SK-N-DZ (cell line): Measurements from ENCODE around the gene ZBTB37.
A peak's percentile ranks its signal among the peaks of the same experiment; 100 is the strongest.
"Not testable (repeated sequence)": the region's sequence is repeated elsewhere in the genome, so short reads cannot be mapped to it uniquely, and the experiment has no call there.

Experiments used
- DNase-seq: peaks from one replicate; pipeline ENCODE4 v3.0.0-alpha.2; 2015; ENCODE audit warnings: low spot score

ZBTB37 gene

GRCh38 chr1:173865468-173866164 lies 2.6 kb upstream of the ZBTB37 start:
- no peak for DNase-seq

- DNase-seq = no peak
These were observed 1.6 kb upstream of the ZBTB37 start for GRCh38 chr1:173866413-173867115.

GRCh38 chr1:173867141-173867752 lies 933 bp upstream of the ZBTB37 start:
- no peak for DNase-seq

DNA sequence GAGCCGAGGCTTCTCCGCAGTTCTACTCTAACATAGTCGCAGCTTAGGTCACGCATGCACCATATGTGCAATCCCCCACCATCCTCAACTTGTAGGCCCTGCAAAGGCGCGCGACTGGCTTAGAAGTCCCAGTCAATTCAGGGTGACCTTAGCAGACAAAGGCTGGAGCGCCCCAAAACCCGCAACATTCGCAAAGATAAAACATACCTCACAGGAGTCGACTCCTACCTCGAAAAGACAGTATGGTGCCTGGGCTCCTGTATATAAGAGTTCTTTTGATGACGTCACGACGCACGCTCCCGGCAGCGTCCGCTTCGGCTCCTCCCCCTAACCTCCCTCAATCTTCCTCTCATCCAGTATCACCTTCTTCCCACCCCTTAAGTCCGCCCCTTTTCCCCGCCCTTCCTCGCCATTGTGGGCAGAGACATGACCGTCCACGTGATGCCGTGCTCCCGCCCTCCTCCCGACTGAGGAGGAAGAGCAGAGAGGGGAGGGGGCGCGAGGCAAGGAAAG lies 371 bp upstream of the ZBTB37 start, which contains the start of gene GAS5:
Gene GAS5 (minus strand): TSS at position 237 of the 513 bp plus-strand sequence.
- peak; percentile 99 for DNase-seq

GRCh38 chr1:173869021-173869359 lies 810 bp downstream of the ZBTB37 start:
- no peak for DNase-seq

DNA sequence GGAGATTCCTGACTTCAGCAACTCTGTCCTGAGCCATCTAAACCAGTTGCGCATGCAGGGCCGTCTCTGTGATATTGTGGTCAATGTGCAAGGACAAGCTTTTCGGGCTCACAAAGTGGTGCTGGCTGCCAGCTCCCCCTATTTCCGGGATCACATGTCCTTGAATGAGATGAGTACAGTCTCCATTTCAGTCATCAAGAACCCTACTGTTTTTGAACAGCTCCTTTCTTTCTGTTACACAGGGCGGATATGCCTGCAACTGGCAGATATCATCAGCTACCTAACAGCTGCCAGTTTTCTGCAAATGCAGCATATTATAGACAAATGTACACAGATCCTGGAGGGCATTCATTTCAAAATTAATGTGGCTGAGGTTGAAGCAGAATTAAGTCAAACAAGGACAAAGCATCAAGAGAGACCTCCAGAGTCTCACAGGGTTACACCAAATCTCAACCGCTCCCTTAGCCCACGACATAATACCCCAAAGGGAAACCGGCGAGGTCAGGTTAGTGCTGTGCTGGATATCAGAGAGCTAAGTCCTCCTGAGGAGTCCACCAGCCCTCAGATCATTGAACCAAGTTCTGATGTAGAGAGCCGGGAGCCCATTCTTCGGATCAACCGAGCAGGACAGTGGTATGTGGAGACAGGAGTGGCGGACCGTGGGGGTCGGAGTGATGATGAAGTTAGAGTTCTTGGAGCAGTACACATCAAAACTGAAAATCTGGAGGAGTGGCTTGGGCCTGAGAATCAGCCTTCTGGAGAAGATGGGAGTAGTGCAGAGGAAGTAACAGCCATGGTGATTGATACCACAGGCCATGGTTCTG lies 2.3 kb downstream of the ZBTB37 start:
- DNase-seq = no peak

- DNase-seq = no peak
These were observed 2.9 kb downstream of the ZBTB37 start for GRCh38 chr1:173871091-173871490.

DNA sequence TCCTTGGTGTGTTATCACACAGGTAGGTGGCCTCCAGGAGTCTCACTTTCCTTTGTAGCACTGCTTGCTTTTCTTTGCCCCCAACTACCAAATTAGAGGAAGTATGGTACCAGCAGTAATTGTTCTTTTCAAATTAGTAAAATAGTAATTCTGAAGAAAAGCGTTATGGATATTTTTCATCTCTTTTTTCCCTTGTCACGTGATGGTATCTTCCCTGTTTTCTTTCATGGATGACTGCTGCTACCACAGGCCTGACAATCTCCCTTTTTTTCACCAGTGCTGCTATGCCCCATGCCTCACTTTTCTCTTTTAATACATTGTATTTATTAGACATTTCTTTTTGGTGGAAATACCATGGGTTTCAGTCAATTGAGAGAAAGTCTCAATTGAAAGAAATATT lies 3.3 kb downstream of the ZBTB37 start:
- DNase-seq = no peak

GRCh38 chr1:173876732-173877131 lies 8.6 kb downstream of the ZBTB37 start:
- DNase-seq = no peak

GRCh38 chr1:173878251-173878650 lies 10.1 kb downstream of the ZBTB37 start:
- DNase-seq = no peak

DNA sequence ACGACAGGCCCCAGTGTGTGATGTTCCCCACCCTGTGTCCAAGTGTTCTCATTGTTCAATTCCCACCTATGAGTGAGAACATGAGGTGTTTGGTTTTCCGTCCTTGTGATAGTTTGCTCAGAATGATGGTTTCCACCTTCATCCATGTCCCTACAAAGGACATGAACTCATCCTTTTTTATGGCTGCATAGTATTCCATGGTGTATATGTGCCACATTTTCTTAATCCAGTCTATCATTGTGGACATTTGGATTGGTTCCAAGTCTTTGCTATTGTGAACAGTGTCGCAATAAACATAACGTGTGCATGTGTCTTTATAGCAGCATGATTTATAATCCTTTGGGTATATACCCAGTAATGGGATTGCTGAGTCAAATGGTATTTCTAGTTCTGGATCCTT lies 12.9 kb downstream of the ZBTB37 start:
- DNase-seq = not testable (repeated sequence)

DNA sequence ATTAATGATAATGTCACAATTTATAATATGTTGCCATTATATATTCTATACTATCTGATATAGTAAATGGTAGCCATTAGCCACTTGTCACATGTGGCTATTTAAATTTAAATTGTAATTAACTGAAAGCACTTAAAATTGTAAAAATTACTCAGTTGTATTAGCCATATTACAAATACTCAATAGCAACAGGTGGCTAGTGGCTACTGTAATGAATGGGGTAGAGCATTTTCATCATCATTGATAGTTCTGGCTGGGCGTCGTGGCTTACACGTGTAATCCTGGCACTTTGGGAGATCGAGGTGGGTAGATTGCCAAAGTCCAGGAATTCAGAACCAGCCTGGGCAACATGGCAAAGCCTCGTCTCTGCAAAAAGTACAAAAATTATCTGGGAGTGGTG lies 16.5 kb downstream of the ZBTB37 start:
- no peak for DNase-seq

DNA sequence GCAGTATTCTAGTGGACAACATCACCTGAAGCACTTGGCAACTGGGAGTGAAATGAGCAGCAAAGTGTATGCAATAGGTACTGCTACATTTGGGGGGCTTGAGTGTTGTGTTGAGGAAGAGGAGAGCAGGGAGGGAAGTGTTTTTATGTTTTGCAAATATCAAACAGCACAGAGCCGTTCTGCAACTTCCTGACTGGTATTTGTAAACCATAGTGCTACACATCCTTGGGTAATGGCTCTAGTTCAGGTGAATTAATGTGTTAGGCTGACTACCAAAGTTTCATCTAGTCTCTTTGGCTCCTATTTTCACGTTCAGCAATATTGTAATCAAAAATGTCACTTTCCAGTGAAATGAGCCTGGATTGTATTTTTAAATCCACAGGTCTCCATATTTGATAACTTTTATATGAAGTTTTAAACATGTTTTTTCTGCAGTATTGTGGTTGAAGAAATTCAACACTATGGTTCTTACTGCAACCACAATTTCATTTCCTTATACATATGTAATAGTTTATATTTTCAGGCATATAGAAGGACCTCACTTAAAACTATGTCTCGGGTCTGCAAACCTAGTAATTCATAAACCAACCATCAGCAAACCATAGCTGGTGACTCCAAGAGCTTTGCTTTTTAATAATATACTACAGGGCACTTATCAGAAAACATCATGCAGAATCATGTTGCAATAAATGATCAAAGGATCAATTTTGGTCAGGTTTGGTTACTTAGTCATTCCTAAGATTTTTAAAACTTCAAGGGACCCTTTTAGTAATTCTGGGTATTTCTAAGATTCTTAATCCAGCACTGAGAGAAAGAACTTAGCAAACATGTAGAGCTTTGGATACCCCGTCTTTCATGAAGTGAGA lies 18.8 kb downstream of the ZBTB37 start:
- no peak for DNase-seq

GRCh38 chr1:173887627-173888026 lies 19.4 kb downstream of the ZBTB37 start:
- DNase-seq = no peak

- no peak for DNase-seq
These were observed 20.6 kb downstream of the ZBTB37 start for GRCh38 chr1:173888749-173889148.

GRCh38 chr1:173889885-173890284 lies 21.7 kb downstream of the ZBTB37 start:
- no peak for DNase-seq

DNA sequence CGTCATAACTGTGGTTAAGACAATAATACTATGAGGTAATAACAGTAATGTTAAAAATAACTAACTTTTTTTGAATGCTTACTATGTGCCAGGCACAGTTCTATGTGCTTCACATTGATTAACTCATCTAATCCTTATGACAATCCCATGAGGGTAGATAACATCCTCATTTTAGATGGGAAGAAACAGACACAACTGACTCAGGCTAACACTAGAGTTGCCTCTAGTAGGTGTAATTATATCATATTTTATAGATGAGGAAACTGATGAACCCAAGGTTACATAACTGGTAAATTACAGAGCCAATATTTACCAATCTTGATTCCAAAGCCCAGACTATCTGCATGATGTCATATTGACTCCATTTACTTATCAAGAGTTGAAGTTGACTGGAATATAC lies 25.4 kb downstream of the ZBTB37 start:
- DNase-seq = no peak

DNA sequence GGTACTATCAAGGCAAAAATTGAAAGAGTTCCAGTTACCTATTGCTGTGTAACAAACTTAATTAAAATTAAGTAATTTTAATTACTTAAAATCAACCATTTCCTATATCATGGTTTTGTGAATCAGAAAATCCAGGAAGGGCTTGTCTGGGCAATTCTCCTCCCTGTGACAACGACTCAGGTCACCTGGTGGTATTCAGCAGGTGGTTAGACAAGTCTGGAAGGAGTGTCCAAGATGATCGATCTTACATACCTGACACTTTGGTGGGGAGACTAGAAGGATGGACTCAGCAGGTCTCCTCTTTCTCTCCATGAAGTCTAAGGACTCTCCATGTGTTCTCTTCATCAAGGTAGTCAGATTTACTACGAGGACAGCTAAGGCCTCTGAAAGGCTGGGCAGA lies 26.0 kb downstream of the ZBTB37 start:
- no peak for DNase-seq

DNA sequence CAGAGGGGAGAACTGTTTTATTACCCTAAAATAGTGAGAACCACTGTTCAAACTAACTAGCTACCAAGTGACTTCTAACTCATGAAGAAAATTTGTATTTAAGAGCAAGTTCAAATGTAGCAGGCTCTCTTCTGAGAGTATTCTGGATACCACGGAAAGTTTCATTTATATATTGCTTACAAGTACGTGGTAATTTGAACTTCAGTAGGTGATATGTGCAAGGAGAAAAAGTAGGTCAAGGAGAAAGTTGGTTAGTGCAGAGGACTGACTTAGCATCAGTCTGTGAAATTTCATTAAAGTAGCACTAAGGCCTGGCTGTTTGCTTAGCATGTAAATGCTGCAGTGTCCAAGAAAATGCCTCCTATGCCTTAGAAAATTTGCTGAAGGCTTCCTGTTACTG lies 32.2 kb downstream of the ZBTB37 start:
- DNase-seq = no peak

DNA sequence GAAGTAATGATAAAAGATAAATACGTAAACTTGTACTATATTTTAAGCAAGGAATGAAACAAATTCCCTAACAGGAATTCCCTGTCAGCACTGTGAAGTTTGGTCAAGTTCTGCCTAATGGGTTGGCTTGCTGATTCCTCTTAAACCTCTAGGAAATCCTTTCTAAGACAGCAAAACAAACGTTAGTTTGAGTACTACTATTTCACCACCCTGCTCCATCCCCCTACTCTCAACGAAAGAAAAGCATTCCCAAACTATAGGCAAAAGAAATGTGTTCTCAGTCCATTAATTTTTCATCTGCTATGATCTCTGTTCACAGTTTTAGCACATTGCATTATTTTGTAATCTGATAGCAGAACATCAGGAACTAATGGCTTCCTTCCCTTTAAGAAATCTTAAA lies 32.8 kb downstream of the ZBTB37 start:
- no peak for DNase-seq
